BJ (cell line): ENCODE results near the gene FAAP20. TPM values are rescaled to one million over a fixed set of nuclear protein-coding genes. Genes with fewer than 3 reads are reported as not detected.

Experiments used
- CTCF ChIA-PET: fragments of 350-600 bp; formaldehyde crosslinking; extraction: SDS; loops from one replicate; lab custom pipeline; 2021; ENCODE audit warnings: antibody characterized with exemption, inconsistent platforms; lab: Yijun Ruan, JAX
- POLR2A ChIA-PET: fragments of 300-600 bp; sonication (Branson Sonifier 250); formaldehyde crosslinking; extraction: SDS; loops from one replicate; lab custom pipeline; 2021; ENCODE audit warnings: antibody characterized with exemption; lab: Charles Lee
- DNase-seq: peaks from one replicate; pipeline ENCODE4 v3.0.0-alpha.2; 2011; ENCODE audit warnings: low read depth
- H3K27me3 ChIP-seq: 2 replicates; pipeline ENCODE4 v1.6.0; 2011; ENCODE audit warnings: low read length; ENCODE audit not compliant: control insufficient read depth, insufficient read depth
- H3K36me3 ChIP-seq: 2 replicates; pipeline ENCODE4 v1.5.1; 2011; ENCODE audit warnings: low read length; ENCODE audit not compliant: control insufficient read depth, insufficient read depth
- H3K4me3 ChIP-seq: 2 replicates; pipeline ENCODE4 v1.5.1; 2011; ENCODE audit warnings: low read depth, mild to moderate bottlenecking, control low read depth, low read length
- polyA minus RNA-seq: library from RNA; depleted of rRNA, polyadenylated mRNA; stranded (reverse); fragments of >200 nt; gene quantifications from 2 replicates; pipeline ENCODE4 v1.2.3, GENCODE V29; 2011; rRNA and poly(A)+ RNA removed
- polyA plus RNA-seq: library from polyadenylated mRNA; depleted of rRNA; stranded (reverse); fragments of >200 nt; gene quantifications from 2 replicates; pipeline ENCODE4 v1.2.3, GENCODE V29; 2011; rRNA removed
- TF ChIP-seq, protein P1 (sequence below): IDR thresholded peaks from 2 replicates; pipeline ENCODE4 v1.5.1; 2011; ENCODE audit warnings: low read depth, mild to moderate bottlenecking, control low read depth, inconsistent platforms, low read length, moderate library complexity; ENCODE audit not compliant: insufficient read depth

Gene FAAP20, protein sequence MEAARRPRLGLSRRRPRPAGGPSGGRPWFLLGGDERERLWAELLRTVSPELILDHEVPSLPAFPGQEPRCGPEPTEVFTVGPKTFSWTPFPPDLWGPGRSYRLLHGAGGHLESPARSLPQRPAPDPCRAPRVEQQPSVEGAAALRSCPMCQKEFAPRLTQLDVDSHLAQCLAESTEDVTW
- polyA plus RNA-seq (11.9 and 18.7 TPM in 2 replicates), polyA minus RNA-seq (4.3 and 4.8 TPM in 2 replicates)

DNA sequence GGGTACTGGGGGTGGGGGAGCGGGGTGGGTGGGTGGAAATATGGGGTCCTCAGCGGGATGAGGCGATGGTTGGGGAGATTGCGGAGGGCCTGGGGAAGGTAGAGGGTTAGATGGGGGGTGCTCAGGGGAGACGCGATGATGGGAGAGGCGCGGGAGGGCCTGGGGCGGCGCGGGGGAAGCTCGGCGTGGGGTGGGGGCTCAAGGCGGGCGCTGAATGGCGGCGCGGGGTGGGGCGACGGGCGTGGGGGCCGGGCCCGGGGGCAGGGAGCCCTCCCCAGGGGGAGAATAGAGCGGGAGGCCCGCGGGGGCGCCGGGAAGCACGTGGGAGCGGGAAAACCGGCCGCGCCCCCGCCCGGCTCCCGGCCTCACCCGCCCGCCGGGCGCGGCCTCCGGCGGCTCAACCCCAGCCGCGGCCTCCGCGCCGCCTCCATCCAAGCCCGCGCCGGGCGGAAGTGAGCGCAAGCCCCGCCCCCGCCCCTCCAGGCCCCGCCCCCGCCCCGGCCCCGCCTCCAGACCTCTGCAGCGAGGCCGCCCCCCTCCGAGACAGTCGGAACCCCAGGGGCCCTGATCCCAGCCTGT lies at the start of gene FAAP20:
TSS of gene FAAP20 (minus strand) at position 454 of the 579 bp plus-strand sequence. CDS start at position 431, 23 bp downstream.
- CTCF ChIA-PET, result interaction anchor here (0.6 to 13.2 kb wide), 38 partner anchors 10 to 362 kb away, joined by 3 to 328 read pairs (median 4); partner anchors contain the start of genes MORN1, PEX10, RER1 and TNFRSF14
- Histone ChIP-seq H3K36me3 (peaks cover 1% of the 10 kb centered on the region; the same call in 1 of the 2 replicates), H3K27me3 (no peaks in the 10 kb centered on the region), H3K4me3 (peak within 1 kb of the TSS; percentile 61)
- TF ChIP-seq, protein P1, sequence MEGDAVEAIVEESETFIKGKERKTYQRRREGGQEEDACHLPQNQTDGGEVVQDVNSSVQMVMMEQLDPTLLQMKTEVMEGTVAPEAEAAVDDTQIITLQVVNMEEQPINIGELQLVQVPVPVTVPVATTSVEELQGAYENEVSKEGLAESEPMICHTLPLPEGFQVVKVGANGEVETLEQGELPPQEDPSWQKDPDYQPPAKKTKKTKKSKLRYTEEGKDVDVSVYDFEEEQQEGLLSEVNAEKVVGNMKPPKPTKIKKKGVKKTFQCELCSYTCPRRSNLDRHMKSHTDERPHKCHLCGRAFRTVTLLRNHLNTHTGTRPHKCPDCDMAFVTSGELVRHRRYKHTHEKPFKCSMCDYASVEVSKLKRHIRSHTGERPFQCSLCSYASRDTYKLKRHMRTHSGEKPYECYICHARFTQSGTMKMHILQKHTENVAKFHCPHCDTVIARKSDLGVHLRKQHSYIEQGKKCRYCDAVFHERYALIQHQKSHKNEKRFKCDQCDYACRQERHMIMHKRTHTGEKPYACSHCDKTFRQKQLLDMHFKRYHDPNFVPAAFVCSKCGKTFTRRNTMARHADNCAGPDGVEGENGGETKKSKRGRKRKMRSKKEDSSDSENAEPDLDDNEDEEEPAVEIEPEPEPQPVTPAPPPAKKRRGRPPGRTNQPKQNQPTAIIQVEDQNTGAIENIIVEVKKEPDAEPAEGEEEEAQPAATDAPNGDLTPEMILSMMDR, result no peak
- no peak for DNase-seq
- POLR2A ChIA-PET, result interaction anchor here (0.5 to 1.1 kb wide), 4 partner anchors 10 to 392 kb away, joined by 3 to 4 read pairs (median 4); partner anchors contain the start of genes MORN1 and RER1

DNA sequence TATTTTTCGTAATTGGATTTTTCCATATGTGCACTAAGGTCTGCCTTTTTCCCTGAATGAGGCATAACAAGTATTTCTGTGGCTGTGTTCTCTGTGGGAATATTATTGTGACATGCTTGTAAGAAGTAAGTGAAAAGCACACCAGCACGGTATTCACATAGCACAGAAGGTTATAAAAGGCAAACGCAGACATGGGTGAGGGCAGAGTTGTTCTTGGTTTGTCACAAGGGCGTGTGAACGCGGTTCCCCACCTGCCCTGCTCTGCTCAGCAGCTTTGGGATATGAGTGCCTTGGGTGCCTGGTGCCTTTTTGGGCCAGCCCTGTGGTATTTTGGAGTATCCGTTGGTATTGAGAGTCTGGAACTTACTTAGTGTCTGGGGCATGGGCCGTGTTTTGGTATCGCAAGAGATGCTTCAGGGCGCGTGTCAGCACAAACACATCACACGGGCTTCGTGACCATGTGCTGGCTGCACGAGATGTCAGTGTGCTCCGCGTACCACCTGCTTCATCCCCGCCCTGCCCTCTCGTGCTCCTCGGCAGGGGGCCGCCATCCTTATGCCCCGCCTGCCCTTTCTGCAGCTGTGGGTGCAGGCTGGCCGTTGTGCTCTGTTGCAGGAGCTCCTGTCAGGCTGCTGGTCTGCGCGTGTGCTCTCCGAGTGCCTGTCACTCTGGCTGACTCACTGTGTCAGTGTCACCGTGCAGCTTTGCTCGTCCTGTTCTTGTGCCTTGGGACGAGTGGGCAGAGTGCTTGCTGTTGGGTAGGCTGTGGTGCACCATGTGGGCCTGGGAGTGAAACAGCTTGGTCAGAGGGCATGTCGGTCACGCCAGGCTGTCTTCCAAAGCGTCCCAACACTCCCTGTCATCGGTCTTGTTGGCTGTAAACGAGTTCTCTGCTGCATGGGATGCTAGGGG lies 48.5 kb upstream of the FAAP20 start:
- TF ChIP-seq, protein P1, result no peak
- ChIA-PET POLR2A (no interaction called here), CTCF (interaction anchor here (0.7 to 2.1 kb wide), 3 partner anchors 9 to 139 kb away, joined by 3 to 8 read pairs (median 3); no protein-coding TSS in a partner anchor)
- DNase-seq, result no peak
- Histone ChIP-seq H3K4me3 (no peak overlapping the region), H3K36me3 (peaks cover 5% of the 10 kb centered on the region), H3K27me3 (no peaks in the 10 kb centered on the region)

DNA sequence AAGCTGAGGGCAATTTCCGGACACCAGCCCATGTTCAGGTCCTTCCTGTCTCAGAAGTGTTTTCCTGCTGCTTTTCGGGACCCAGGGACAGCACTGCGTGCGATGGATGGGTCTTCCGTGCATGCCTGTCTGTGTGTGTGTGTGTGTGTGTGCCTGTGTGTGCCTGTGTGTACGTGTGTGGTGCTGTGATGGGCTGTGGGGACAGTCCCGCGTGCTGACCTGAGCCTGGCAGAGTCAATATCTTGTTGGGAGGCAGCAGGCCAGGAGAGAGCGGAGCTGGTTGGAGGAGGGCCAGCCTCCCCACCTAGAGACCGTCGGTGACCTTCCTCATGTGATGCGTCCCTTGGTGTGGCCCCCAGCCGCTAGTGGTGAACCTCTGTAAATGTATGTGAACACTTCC lies 47.2 kb upstream of the FAAP20 start:
- ChIA-PET CTCF (interaction anchor here (0.7 to 2.1 kb wide), 2 partner anchors 131 to 140 kb away, joined by 3 to 8 read pairs; no protein-coding TSS in a partner anchor), POLR2A (no interaction called here)
- DNase-seq, result no peak
- TF ChIP-seq, protein P1, result no peak
- Histone ChIP-seq H3K4me3 (no peak overlapping the region), H3K36me3 (peaks cover 7% of the 10 kb centered on the region), H3K27me3 (no peaks in the 10 kb centered on the region)

DNA sequence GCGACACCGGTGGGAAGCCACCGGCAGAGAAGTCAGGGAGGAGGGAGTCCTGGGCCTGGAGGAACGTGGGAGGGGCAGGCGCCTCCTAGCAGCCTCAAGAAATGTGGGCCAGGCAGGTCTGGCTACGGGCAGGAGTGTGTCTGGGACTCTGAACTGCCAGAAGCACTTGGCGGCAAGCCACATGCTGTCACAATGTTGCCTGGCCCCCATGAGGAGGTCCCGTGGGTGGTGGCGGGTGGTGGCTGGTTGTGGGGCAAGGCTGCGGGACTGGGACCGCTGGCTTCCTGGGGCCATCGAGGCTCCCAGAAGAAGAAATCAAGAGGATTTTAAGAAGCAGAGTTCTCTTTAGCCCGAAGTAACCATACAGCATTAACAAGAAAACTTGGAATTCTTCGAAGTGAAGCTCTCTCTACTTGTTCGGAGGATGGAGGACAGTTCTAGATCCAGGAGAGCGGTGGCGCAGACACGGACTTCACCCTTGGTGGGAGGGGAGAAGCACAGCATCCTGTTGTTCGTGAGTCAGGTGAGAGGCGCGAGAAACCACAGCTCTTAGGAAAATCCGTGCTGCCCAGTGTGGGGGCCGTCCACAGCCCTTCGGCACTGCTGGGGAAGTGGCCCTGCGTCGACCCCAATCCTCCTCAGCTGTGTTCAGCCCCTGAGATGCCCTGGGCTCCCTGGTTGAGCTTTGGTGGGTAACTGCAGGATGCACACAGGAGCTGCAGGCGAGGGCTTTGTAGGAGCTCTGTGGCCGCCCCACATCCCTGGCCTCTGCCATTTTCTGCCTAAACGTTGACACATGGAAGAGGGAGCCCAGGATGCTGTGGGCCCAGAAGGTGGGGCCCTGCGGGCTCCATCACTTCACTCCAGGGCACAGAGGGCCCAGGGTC lies 45.9 kb upstream of the FAAP20 start:
- Histone ChIP-seq H3K27me3 (no peaks in the 10 kb centered on the region), H3K36me3 (peaks cover 7% of the 10 kb centered on the region), H3K4me3 (no peak overlapping the region)
- TF ChIP-seq, protein P1, result no peak
- no peak for DNase-seq
- ChIA-PET CTCF (interaction anchor here (0.6 to 2.1 kb wide), 3 partner anchors 46 to 307 kb away, joined by 4 to 8 read pairs (median 4); partner anchors contain the start of gene FAAP20), POLR2A (no interaction called here)
